Tibial nerve (tissue), 4 donors: Measurements from ENCODE around the gene SP5. TPM values are rescaled to one million over a fixed set of nuclear protein-coding genes. Genes with fewer than 3 reads are reported as not detected.

ENCODE experiments used
- DNase-seq, 2 donors: peaks; one replicate each; pipeline ENCODE4 v3.0.0-alpha.2; 2019; ENCODE audit warnings: low spot score in 2 of 2
- H3K27ac ChIP-seq, 4 donors: fragments of 200-600 bp; sonication (generic) in 3 of 4; one replicate each; pipeline ENCODE4 v1.5.1; 2017 to 2019; ENCODE audit warnings: mild to moderate bottlenecking in 1 of 4
- H3K27me3 ChIP-seq, 2 donors: fragments of 200-600 bp; sonication (generic) in 1 of 2; one replicate each; pipeline versions ENCODE4 v1.5.1 to v1.6.0; 2017 to 2019
- H3K36me3 ChIP-seq, 3 donors: fragments of 200-600 bp; sonication (generic); one replicate each; pipeline ENCODE4 v1.5.1; 2018 to 2019
- H3K4me1 ChIP-seq, 4 donors: fragments of 200-600 bp; sonication (generic) in 3 of 4; one replicate each; pipeline ENCODE4 v1.5.1; 2017 to 2019
- H3K4me3 ChIP-seq, 4 donors: fragments of 200-600 bp; sonication (generic) in 3 of 4; one replicate each; pipeline ENCODE4 v1.5.1; 2017 to 2019; ENCODE audit warnings: mild to moderate bottlenecking in 1 of 4, moderate library complexity in 1 of 4
- H3K9me3 ChIP-seq, 4 donors: fragments of 200-600 bp; sonication (generic) in 3 of 4; one replicate each; pipeline ENCODE4 v1.5.1; 2017 to 2019
- CTCF ChIP-seq, 5 experiments: fragments of 200-600 bp in 3 of 5; fragments of 450-650 bp in 2 of 5; sonication (generic) in 3 of 5; IDR thresholded peaks; one replicate each; pipeline ENCODE4 v1.5.1; 2016 to 2019; ENCODE audit warnings: antibody characterized with exemption in 5 of 5, mild to moderate bottlenecking in 3 of 5, moderate library complexity in 2 of 5
- EP300 ChIP-seq, 2 donors: sonication (generic); formaldehyde crosslinking; IDR thresholded peaks; one replicate each; pipeline ENCODE4 v1.6.1; 2017; ENCODE audit warnings: antibody characterized with exemption in 2 of 2, mild to moderate bottlenecking in 1 of 2
- POLR2A ChIP-seq, 2 donors: fragments of 450-650 bp; IDR thresholded peaks; one replicate each; pipeline ENCODE4 v1.6.1; 2017; ENCODE audit warnings: antibody characterized with exemption in 2 of 2, mild to moderate bottlenecking in 2 of 2, moderate library complexity in 2 of 2
- WGBS, 2 donors: methylation state at CpG; one replicate each; pipeline ENCODE4 v1.1.5; 2018; 5-methylcytosine and 5-hydroxymethylcytosine counted together
- total RNA-seq, 4 donors: library from RNA; depleted of rRNA; stranded (reverse); fragments of >200 nt; gene quantifications; one replicate each; pipeline ENCODE4 v1.1.0, GENCODE V29; 2016

The SP5 gene
- total RNA-seq, 4 donors from 2014 or later, result 6.6 to 14.1 (median 8.4) TPM

DNA sequence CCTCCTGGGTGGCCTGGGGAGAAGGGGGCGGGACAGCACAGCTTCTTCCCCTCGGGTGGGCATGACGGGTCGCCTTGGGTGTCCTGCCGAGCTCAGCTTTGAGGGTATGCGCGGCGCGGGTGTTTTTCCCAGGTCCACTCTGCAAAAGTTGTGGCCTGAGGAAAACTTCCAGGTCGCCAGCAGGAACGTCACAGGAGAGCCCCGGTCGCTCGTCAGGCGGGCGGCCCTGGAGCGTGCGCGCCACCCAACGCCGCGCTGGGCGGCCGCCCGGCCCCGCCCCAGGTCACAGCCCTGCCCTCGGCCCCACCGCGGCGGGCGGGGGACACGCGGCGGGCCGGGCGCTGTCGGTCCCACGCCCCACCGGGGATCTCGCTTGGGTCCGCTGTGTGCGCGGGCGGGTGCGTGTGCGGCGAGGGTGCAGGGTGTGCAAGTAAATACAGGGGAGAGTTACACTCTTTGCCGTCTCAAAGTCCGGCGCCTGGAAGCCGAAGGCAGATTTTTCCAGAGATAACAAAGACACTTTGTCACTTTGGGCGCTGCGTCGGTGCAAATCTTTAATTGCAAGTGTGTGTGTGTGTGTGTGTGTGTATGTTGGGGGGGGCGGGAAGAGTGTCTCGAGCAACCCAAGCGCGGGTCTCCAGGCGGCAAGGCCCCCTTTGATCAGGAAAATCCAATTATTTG lies 616 bp upstream of the SP5 start:
- H3K4me1 ChIP-seq, result peaks cover 0 to 66% (median 32%) of the 10 kb centered on the region in 4 donors
- H3K27me3 ChIP-seq, result peaks cover 0 to 92% of the 10 kb centered on the region in 2 donors
- TF ChIP-seq POLR2A (IDR thresholded peaks at IDR 0.05) (no peak), CTCF (IDR thresholded peaks at IDR 0.05) (no peak), EP300 (IDR thresholded peaks at IDR 0.05) (no peak)
- peak overlapping the region in 3 of 4 donors; percentile 44 to 77 (median 69) for H3K27ac ChIP-seq
- H3K9me3 ChIP-seq, result no peaks in the 10 kb centered on the region
- no peaks in the 10 kb centered on the region for H3K36me3 ChIP-seq
- H3K4me3 ChIP-seq, result peak overlapping the region; percentile 27 to 60 (median 50)
- DNase-seq, result peak in 1 of 2 donors; percentile 28
- 1% methylated on average over 29 to 58 of the region's 59 CpGs for WGBS, 2 donors

DNA sequence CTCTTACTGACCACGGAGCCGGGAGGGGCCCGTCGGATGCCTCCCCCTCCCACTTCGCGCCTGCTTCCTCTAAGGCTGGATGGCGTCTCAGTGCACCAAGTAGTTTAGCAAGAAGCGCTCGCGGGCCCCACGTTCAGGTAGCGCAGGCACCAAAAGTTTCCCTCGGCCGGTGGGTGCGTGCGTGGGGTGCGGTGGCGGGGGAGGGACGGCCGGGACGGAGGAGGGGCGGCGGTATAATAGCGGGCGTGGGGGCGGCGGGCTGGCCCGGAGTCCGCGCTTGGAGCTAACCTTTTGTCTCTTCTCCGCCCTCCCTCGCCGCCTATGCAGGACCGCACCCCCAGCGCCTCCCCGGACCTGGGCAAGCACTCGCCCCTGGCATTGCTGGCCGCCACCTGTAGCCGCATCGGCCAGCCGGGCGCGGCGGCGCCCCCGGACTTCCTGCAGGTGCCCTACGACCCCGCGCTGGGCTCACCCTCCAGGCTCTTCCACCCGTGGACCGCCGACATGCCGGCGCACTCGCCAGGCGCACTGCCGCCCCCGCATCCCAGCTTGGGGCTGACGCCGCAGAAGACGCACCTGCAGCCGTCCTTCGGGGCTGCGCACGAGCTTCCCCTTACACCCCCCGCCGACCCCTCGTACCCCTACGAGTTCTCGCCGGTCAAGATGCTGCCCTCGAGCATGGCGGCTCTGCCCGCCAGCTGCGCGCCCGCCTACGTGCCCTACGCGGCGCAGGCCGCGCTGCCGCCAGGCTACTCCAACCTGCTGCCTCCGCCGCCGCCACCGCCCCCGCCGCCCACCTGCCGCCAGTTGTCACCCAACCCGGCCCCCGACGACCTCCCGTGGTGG lies 1.0 kb downstream of the SP5 start:
- H3K4me3 ChIP-seq, result peak overlapping the region; percentile 27 to 60 (median 48)
- H3K4me1 ChIP-seq, result peaks cover 0 to 66% (median 32%) of the 10 kb centered on the region in 4 donors
- H3K27ac ChIP-seq, result peak overlapping the region in 2 of 4 donors; percentile 44 to 77
- no peak for DNase-seq
- no peaks in the 10 kb centered on the region for H3K36me3 ChIP-seq
- WGBS, 2 donors, result 2 to 6% methylated on average over 55 to 72 of the region's 95 CpGs
- TF ChIP-seq POLR2A (IDR thresholded peaks at IDR 0.05) (no peak), CTCF (IDR thresholded peaks at IDR 0.05) (no peak), EP300 (IDR thresholded peaks at IDR 0.05) (no peak)
- H3K9me3 ChIP-seq, result no peaks in the 10 kb centered on the region
- peaks cover 0 to 88% of the 10 kb centered on the region in 2 donors for H3K27me3 ChIP-seq

DNA sequence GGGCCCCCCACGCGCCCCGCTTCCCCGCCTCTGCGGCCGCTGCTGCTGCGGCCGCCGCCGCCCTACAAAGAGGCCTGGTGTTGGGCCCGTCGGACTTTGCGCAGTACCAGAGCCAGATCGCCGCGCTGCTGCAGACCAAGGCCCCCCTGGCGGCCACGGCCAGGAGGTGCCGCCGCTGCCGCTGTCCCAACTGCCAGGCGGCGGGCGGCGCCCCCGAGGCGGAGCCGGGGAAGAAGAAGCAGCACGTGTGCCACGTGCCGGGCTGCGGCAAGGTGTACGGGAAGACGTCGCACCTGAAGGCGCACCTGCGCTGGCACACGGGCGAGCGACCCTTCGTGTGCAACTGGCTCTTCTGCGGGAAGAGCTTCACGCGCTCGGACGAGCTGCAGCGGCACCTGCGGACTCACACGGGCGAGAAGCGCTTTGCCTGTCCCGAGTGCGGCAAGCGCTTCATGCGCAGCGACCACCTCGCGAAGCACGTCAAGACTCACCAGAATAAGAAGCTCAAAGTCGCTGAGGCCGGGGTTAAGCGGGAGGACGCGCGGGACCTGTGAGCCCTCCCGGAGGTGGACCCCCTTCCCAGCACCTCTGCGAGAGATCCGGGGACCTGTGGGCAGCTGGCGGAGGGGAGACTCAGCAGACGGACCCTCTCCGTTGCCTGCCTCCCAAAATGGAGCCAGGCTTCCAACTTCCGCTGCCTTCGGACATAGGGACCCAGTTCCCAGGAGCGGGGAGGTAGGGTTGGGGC lies 1.9 kb downstream of the SP5 start:
- WGBS, 2 donors, result 15 to 18% methylated on average over 21 to 52 of the region's 74 CpGs
- TF ChIP-seq EP300 (IDR thresholded peaks at IDR 0.05) (no peak), POLR2A (IDR thresholded peaks at IDR 0.05) (no peak), CTCF (IDR thresholded peaks at IDR 0.05) (peak; percentile 44 to 75 (median 46))
- DNase-seq, result peak in 1 of 2 donors; percentile 23
- Histone ChIP-seq H3K9me3 (no peaks in the 10 kb centered on the region), H3K36me3 (no peaks in the 10 kb centered on the region), H3K4me3 (peak overlapping the region in 3 of 4 donors; percentile 9 to 60 (median 49)), H3K4me1 (peaks cover 0 to 57% (median 32%) of the 10 kb centered on the region in 4 donors), H3K27me3 (peaks cover 0 to 79% of the 10 kb centered on the region in 2 donors), H3K27ac (no peak overlapping the region)

DNA sequence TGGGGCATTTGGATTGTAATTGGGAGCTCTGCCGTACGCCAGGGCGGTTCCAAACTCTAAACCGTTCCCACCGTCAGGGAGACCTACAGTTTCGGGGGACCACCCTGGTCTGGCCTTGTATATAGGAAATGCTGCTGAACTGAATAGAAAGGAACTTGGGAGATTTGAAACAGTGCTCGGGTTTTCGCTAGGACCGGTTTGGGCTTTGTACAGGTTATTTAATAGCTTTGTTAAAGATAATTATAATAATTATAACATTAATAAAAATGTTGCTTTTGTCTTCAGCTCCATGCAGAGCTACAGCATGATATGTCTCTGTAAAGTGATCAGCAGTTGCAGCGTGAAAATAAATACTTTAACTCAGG lies 2.4 kb downstream of the SP5 start:
- peak overlapping the region in 3 of 4 donors; percentile 9 to 60 (median 49) for H3K4me3 ChIP-seq
- no peak for TF ChIP-seq POLR2A (IDR thresholded peaks at IDR 0.05)
- TF ChIP-seq CTCF (IDR thresholded peaks at IDR 0.05), result no peak
- TF ChIP-seq EP300 (IDR thresholded peaks at IDR 0.05), result no peak
- DNase-seq, result no peak
- H3K9me3 ChIP-seq, result no peaks in the 10 kb centered on the region
- peaks cover 0 to 75% of the 10 kb centered on the region in 2 donors for H3K27me3 ChIP-seq
- 25 to 34% methylated on average over 10 of the region's 10 CpGs for WGBS, 2 donors
- no peaks in the 10 kb centered on the region for H3K36me3 ChIP-seq
- H3K4me1 ChIP-seq, result peaks cover 0 to 53% (median 31%) of the 10 kb centered on the region in 4 donors
- no peak overlapping the region for H3K27ac ChIP-seq
